NCI-H2081 treated with DMSO at 0.1 percent for 48 hours (cell line): ENCODE results near the gene RGP1.

Source experiments
- DNase-seq: peaks from one replicate; lab custom pipeline; 2025; lab: John Stamatoyannopoulos, UW

RGP1 gene

DNA sequence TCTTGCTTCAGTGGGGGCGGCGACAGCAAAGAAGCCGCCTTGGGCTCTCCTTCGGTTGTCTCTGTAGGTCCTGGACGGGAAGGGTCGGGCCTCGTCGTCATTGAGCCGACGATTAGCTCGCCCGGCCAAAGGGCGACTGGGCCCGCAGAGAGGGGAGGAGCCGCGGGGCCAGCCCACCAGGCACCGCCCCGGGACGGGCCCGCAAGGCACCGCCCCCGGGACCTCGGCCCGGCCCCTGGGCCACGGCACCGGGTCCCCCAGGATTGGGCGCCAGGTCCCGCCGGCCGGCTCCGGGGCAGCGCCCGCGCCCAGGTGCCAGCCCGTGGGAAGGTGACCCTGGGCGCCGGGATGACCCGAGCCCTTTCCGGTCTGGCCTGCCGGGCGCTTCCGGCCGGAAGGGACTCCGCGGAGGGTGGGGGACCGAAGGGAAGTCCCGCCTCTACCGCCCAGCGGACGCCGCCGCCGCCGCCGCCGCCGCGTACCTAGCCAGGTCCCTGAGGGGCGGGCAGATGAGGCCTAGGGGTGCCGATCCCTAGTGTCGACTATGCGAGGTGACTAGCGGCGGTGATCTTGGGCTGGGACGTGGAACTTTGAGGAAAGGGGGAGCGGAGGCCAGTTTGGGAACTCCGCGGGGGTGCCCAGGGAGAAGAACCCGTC, at the start of gene RGP1, which contains the start of gene GBA2:
TSS of gene RGP1 (plus strand) at position 430 of the 657 bp plus-strand sequence. CDS start 469 bp downstream, outside the sequence.
TSS of gene GBA2 (minus strand) at position 371 of the 657 bp plus-strand sequence. CDS start 524 bp downstream, outside the sequence.
- no peak for DNase-seq

- no peak for DNase-seq
Measured at GRCh38 chr9:35700031-35700430, 49.1 kb upstream of the RGP1 start.

DNA sequence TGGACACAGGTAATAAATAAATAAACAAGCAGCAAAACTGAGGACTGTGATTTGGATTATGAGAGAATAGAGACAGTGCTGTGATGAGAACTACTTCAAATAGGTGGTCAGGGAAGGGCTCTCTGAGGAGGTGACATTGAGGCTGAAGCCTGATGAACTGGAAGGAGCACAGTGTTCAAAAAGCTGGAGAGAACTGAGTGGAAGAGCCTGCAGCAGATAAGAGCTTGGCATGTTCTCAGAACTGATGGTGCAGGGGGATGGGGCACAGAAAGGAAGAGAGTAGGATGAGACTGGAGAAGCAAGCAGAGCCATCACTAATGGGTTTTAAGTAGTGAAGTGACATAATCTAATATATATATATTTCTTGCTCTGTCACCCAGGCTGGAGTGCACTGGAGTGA, 48.1 kb upstream of the RGP1 start:
- DNase-seq, result no peak

DNA sequence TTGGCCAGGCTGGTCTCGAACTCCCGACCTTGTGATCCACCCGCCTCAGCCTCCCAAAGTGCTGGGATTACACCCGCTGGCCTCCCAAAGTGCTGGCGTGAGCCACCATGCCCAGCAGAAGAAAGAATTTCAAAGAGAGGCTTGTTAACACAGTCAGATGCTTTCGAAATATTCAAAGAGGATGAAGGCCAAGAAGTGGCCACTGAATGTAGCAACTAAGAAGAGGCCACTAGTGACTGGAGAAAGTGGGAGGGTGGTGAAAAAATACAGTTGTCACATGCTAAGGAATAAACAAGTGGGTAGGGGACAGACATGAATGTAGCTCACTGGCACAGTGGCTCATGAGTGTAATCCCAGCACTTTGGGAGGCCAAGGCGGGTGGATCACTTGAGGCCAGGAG, 46.4 kb upstream of the RGP1 start:
- no peak for DNase-seq

- no peak for DNase-seq
Measured at GRCh38 chr9:35703906-35704672, 45.0 kb upstream of the RGP1 start.

DNA sequence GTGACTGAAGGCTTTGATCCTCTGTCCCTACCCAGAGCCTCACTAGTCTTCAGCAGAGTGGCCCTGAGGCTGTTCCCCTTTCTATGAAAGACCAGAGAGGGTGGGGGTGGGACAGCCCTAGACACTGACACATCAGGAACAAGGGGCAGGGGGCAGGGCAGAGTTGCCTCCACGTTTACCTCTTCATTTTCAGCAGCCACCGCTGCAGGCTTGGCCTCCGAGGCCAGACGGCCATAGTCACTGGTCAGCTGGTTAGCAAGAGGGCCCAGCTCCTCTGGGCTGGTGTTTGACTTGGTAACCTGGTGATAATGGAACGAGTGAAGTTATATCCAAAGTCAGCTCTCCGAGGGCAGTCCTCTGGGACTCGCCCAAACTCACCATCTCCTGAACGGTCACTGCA, 43.7 kb upstream of the RGP1 start:
- no peak for DNase-seq

GRCh38 chr9:35705836-35706430, 43.2 kb upstream of the RGP1 start:
- DNase-seq, result no peak

GRCh38 chr9:35706951-35707350, 42.1 kb upstream of the RGP1 start:
- DNase-seq, result no peak

- no peak for DNase-seq
Measured at GRCh38 chr9:35708146-35708545, 40.9 kb upstream of the RGP1 start.

GRCh38 chr9:35710818-35711500, 38.1 kb upstream of the RGP1 start:
- DNase-seq, result no peak

DNA sequence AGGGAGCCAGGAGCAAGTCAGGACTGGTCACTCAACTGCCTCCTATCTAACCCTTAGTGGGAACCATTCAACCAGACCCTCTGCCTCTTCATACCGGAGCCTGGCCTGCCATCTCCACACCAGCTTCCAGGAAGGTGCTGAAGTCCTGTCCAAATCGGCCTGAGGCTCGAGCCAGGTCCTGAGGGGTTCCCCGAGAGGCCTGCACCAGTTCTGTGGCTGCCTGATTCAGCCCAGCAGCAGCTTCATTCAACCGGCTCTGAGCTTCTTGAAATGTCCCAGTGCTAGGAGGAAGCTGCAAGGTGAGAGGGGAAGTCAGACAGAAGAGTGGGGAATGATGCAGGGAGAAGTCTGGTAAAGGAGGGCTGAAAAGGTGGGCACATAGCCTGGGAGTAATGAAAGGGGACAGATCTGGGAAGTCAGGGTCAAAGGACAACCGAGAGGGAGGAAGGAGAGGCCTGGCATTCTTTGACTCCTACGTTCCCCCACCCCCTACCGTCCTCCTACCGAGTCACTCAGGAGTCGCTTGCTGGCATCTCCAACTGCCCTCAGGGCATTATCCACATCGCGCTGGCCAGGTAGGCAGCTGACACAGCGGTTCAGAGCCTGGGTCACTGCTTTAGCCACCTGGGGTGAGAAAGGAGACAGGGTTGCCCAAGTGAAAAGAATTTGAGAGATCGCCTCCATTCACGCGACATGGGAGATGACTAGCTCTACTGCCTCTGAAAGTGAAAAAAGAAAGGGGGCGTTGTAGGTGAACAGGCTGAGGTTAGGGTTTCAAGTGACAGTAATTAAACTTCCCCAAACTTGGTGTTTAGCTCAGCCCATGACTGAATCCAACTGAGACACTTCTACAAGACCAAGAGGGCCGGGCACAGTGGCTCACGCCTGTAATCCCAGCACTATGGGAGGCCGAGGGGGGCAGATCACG, 37.3 kb upstream of the RGP1 start:
- no peak for DNase-seq

- no peak for DNase-seq
Measured at GRCh38 chr9:35712762-35713400, 36.2 kb upstream of the RGP1 start.

- DNase-seq, result no peak
Measured at GRCh38 chr9:35713578-35713977, 35.5 kb upstream of the RGP1 start.

DNA sequence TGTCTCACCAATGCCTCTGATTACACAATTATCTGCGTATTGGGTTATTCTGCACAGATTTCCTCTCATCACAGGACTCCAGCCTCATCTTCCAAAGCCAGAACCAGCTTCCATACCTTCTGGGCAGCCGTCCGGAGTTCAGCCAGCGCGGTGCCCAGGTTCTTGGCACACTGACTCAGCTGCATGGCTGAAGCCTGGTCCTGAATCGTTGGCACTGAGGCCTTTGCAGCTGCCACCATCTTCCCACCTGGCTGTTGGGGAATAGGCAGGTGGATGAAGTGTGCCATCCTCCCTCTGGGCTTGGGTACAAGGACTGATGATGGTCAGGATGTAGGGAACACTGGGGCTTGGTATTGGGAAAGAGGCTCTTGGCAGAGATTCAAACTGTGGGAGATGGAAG, 35.0 kb upstream of the RGP1 start:
- DNase-seq, result no peak

- DNase-seq, result no peak
Measured at GRCh38 chr9:35714579-35715252, 34.4 kb upstream of the RGP1 start.

DNA sequence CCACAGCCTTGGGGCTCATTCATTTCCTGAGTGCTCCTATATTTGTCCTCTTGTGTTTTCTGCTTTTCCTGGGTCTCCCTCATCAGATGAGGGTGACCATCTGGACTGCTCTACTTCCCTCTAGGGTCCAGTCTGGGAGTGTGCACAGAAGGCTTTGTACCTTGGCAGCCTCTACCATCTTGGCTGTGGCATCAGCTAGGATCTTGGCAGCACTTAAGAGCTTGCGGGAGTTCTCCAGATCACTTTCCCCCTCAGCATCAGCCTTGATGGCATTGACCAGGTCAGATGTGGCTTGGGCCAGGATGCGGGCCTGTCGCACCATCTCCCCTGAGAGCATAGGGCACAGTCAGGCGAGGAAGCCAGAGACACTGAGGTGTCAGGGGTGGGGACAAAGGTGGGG, 32.9 kb upstream of the RGP1 start:
- DNase-seq, result no peak

DNA sequence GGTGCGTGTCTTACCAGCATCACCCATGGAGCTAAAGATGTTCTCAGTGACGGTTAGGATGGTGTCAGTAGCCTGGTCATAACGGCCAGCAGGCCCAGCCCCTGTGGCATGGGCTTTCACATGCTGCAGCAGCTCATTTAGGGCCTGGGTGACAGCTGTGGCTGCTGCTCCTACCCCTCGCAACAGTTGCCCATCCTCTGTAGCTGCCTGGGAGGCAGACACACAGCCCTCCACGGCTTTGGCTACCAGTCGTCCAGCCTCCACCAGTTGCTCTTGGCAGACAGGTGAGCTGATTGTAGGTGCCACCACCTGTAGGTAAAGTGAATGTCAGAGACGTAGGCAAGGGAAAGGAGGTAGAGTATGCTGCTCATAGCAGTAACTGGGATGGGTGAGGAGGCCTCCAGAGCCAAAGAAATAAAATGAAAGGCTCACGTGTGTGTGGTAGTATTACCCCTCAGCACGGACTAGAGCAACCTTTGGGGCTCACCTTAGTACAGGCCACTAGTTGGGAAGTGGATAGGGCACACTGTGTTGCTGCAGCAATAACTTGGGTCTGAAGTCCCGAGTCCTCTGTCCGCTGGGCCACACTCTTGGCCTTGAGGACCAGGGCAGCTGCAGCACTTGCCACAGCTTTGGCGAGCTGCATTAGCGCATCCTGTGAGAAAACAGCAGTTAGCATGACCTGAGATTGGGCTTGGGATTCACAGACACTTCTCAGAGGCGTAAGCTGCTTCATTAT, 31.8 kb upstream of the RGP1 start:
- no peak for DNase-seq

DNA sequence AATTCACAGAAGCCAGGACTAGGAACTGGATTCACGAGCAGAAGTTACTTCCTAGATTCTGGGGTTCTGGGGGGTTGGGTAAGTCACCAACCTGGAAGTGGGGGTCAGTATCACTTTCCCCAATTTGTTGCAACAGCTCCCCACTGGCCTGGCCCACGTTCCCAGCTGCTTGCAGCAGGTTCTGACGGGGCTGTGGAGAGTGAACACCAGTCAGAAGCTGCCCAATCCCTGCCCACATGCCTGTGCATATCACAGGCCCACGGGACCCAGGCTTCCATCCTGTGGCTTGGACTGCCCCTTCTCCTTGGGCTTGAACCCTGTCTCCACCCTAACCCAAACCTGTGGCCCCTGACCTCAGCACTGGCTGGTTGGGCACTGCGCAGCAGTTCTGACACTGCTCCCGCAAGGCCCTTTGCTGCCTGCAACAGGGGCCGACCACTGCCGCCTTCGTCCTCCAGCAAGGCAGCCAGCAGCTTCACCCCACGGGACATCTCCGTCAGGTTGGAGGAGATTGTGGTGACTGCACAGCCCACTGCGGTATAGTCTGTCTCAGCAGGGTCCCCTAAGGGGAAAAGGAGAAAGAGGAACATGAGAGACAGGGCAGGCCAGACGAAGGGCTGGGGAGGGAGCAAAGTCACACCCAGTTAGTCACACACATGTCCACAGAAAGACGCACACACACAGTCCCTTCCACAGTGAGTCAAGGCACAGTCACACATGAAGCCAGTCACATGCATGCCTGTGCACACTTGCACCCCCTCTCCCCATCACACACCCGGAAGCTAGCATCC, 30.2 kb upstream of the RGP1 start:
- no peak for DNase-seq

DNA sequence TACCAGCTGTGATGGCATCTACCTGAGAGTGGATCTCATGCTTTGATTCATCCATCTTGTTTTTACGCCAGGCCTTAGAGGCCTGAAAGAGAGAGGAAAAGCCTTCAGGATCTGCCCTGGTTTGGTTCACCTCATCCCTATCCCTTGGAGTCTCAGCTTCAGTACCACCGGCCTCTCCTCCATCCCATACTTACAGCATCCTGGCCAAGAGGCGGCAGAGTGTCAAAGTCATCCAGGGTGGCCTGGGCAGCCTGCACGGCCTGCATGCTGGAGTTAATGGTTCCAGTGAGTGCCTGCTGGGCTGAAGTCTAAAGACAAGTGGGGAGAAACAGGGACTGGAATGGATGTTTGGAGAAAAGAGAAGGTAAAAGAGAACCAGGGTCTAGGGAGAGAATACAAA, 29.5 kb upstream of the RGP1 start:
- no peak for DNase-seq
